NCI-H446 treated with DMSO at 0.1 percent for 48 hours (cell line): ENCODE data around the gene BAK1.
"Not testable (repeated sequence)": the region's sequence is repeated elsewhere in the genome, so short reads cannot be mapped to it uniquely, and the experiment has no call there.

Experiments used
- DNase-seq: peaks from one replicate; lab custom pipeline; 2025; lab: John Stamatoyannopoulos, UW

BAK1 gene

GRCh38 chr6:33607784-33608161 lies 27.7 kb upstream of the BAK1 start:
- DNase-seq, result no peak

- no peak for DNase-seq
Measured at GRCh38 chr6:33607126-33607783, 27.2 kb upstream of the BAK1 start.

GRCh38 chr6:33606642-33607041 lies 26.6 kb upstream of the BAK1 start:
- no peak for DNase-seq

GRCh38 chr6:33604941-33605854 lies 25.1 kb upstream of the BAK1 start:
- DNase-seq, result no peak

- DNase-seq, result no peak
Measured at GRCh38 chr6:33602180-33602579, 22.1 kb upstream of the BAK1 start.

- no peak for DNase-seq
Measured at GRCh38 chr6:33600761-33601160, 20.7 kb upstream of the BAK1 start.

DNA sequence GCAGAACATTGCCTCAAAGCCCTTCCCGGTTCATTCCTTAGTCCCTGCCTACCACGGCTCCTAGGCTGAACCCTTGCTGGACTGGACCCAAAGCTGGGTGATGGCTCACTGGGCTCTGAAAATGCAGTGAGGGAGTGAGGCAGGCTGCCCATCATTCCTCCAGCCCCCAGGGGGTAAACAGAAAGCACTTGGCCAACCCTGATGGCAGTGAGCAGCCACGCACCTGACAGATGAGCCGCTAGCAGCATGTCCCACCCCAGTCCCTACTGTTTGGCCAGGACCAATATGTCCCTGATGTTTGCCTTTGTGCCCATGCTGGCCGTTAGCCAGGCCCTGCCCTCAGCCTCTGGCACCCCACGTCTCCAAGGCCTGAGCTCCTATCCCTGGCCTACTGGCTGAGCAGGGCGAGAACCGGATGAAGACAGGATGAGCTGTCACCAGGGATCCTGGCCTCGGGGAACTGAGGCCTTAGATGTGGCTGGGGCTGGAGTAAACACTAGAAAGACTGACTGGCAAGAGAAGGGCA lies 19.4 kb upstream of the BAK1 start:
- DNase-seq, result no peak

DNA sequence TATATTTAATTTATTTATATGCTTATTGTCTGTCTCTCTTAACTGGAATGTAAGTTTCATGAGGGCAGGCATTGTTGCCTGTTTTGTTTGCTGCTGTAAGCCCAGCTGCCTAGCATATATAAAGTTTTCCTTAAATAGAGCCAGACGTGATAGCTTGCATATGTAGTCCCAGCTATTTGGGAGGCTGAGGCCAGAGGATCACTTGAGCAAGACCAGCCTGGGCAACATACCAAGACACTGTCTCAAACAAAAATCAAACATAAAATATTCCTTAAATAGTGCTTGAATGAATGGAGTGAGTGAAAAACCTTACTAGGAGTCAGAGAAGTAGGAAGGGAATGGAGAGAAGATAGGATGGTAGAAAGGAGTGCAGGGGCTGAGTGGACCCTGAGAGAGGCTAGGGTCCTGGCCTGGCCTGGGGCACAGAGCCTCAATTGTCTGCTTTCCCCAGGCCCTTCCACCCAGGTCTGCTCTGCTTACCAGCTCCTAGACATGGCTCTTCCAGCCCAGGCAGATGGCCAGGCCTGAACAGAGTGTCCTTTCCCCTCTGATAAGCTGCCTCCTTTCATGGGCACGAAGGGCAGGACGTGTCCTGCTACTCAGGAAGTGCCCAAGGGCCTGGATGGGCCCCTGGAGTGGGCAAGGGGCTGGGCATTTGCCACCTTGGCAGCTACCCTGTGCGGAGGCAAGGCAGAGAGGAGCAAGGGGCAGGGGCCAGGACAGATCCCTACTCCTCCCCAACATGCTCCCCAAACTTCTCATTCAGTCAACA lies 17.7 kb upstream of the BAK1 start:
- no peak for DNase-seq

DNA sequence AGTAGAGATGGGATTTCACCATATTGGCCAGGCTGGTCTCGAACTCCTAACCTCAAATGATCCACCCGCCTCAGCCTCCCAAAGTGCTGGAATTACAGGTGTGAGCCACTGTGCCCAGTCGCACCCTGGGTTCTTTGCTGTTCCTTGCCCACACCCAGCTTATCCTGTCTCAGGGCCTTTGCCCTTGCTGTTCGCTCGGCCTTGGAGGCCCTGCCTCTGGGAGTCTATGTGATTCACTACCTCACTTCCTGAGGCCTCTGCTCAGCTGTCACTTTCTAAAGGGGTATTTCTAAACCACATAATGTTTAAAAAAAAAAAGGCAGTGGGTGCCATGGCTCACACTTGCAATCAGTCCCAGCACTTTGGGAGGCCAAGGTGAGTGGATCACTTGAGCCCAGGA lies 16.8 kb upstream of the BAK1 start:
- DNase-seq, result not testable (repeated sequence)

DNA sequence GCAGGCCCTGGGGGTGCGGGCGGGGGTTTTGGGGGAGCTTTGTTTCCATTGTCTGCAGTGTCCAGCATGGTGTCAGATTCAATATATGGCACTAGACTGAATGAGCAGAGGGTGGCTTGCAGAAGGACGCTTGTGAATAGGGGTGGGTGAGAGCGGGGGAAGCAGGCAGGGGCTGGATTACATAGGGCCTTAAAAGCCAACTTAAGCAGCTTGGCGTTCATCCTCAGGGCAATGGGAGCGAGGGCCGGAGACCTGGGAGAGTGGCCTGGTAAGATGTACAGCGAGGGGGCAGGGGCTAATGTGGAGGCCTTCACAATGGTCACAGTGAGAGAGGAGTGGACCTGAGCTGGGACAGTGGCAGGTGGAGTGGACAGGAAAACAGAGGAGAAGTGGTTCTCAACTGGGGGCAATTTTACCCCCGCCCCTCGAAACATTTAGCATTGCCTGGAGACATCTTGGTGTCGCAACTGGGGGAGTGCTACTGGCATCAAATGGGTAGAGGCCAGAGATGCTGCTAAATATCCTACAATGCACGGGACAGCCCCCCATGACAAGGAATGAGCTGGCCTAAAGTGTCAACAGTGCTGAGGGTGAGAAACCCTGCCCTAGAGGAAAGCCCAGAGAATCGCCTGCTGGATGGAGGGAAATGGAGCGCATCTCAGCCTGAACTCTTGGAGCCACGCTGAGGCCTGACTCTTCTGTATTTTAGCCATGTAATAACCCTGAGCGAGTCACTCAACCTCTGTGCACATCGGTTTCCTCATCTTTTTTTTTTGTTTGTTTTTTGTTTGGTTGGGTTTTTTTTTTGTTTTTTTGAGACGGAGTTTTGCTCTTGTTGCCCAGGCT lies 15.1 kb upstream of the BAK1 start:
- no peak for DNase-seq

GRCh38 chr6:33593414-33593727 lies 13.3 kb upstream of the BAK1 start:
- DNase-seq, result no peak

- DNase-seq, result no peak
Measured at GRCh38 chr6:33592595-33593413, 12.7 kb upstream of the BAK1 start.

- DNase-seq, result no peak
Measured at GRCh38 chr6:33592280-33592594, 12.2 kb upstream of the BAK1 start.

DNA sequence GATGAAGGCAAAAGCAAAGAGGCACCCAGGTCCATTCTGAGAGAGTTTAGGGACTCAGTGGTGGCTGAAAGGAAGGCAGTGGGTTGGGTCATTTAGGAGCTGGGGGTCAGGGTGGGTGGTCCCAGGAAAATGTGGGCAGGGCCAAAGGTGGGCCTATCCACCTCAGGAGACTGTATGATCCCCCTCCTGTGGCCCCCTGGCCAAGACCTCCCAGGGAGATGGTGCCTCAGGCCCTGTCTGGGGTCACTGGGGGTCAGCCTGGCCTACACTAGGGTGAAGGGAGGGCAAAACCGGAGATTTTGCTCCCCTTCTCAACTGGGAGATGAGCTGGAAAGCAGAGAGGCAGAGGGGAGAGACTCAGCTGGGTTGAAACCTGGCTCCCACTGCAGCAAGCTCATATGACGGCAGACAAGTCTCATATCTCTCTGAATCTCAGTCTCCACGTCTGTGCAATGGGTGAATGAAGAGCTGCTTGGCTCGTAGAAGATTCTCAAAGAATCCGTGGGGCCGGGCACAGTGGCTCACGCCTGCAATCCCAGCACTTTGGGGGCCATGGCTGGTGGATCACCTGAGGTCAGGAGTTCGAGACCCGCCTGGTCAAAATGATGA lies 11.5 kb upstream of the BAK1 start:
- no peak for DNase-seq

GRCh38 chr6:33590531-33591198 lies 10.6 kb upstream of the BAK1 start:
- DNase-seq, result no peak

GRCh38 chr6:33589731-33590530 lies 9.9 kb upstream of the BAK1 start:
- DNase-seq, result no peak

DNA sequence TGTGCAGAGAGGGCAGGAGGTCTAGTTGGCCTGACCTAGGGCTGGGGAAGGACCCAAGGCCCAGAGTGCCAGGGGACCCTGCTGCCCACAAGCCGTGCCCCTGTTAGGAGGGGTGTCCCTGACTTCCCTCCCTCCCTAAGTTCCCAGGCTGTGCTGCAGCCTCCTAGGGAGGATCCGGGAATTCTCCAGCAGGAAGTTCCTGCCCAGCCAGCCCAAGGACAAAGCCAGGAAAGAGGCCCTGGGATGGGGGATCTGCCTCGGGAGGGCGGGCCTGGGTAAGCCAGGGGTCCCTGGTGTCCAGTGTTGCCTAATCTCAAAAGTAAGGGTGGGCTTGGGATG lies 9.3 kb upstream of the BAK1 start:
- DNase-seq, result no peak

DNA sequence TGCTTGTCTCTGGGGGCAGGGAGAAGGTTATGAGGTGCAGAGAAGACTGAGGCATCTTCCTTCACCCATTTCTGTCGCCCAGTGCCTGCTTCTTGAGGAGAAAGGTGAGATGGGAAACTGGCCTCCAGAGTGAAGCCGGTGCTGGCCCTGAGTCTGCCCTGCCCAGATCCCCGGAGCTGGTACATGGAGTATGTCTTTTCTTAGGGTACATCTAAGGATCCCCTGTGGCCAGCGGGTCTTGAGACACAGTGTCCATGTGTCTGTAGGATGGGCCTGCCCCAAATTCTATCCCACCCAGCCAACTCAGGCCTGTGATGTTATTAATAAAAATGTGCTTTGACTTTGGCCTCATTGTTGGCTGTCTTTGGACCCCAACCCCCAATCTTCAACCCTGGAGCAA lies 8.8 kb upstream of the BAK1 start:
- DNase-seq, result no peak

DNA sequence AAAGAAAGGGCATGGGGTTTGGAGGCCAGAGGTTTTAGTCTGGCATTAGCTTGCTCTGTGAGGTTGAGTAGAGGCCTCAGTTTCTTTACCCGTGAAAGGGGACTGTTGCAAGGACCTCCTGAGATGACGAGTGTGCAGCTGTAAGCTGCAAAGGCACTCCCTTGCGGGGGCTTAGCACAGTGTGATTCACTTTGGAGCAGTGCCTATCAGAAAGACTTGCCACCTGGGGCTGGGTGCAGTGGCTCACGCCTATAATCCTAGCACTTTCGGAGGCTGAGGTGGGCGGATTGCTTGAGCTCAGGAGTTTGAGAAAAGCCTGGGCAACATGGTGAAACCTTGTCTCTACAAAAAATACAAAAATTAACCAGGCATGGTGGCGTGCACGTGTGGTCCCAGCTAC lies 7.5 kb upstream of the BAK1 start:
- DNase-seq, result no peak
